GM21515 (cell line): Measurements from ENCODE around the gene STIP1.
A peak's percentile ranks its signal among the peaks of the same experiment; 100 is the strongest.
"Not testable (repeated sequence)": the region's sequence is repeated elsewhere in the genome, so short reads cannot be mapped to it uniquely, and the experiment has no call there.

Experiments used
- ATAC-seq: cut with Tn5 transposase; IDR thresholded peaks from one replicate; pipeline ENCODE4 v1.9.1; 2021; ENCODE audit not compliant: unreplicated experiment

The STIP1 gene

DNA sequence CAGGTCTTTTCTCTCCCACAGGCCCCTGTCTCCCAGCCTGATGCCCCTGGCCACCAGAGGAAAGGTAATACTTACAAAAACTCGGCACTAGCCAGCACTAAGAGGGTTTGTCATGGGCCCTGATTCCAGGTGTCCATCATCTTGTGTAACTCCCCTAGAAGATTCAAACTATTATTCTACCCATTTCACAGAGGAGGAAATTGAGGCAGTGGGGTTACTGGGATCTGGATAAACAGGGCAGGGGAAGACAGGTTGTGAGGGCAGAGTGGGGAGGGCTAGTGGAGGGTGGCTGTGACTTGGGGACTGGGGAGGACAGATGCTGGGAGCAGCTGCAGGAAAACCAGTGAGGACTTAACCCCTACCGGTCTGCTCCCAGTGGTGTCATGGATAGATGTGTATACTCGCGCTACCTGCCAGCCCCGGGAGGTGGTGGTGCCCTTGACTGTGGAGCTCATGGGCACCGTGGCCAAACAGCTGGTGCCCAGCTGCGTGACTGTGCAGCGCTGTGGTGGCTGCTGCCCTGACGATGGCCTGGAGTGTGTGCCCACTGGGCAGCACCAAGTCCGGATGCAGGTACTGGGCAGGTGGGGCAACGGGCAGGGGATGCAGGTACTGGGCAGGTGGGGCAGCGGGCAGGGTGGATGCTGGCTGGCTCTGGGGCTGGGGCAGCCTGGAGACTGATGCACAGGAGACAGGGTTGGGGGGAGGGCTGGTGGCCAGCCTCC lies 49.6 kb downstream of the STIP1 start:
- ATAC-seq: no peak

- no peak for ATAC-seq
Measured at GRCh38 chr11:64237484-64237951, 51.5 kb downstream of the STIP1 start.

- no peak for ATAC-seq
Measured at GRCh38 chr11:64238076-64238475, 52.1 kb downstream of the STIP1 start.

- ATAC-seq: no peak
Measured at GRCh38 chr11:64238999-64239398, 53.0 kb downstream of the STIP1 start.

- peak; percentile 8 for ATAC-seq
Measured at GRCh38 chr11:64239662-64240434, 53.9 kb downstream of the STIP1 start.

DNA sequence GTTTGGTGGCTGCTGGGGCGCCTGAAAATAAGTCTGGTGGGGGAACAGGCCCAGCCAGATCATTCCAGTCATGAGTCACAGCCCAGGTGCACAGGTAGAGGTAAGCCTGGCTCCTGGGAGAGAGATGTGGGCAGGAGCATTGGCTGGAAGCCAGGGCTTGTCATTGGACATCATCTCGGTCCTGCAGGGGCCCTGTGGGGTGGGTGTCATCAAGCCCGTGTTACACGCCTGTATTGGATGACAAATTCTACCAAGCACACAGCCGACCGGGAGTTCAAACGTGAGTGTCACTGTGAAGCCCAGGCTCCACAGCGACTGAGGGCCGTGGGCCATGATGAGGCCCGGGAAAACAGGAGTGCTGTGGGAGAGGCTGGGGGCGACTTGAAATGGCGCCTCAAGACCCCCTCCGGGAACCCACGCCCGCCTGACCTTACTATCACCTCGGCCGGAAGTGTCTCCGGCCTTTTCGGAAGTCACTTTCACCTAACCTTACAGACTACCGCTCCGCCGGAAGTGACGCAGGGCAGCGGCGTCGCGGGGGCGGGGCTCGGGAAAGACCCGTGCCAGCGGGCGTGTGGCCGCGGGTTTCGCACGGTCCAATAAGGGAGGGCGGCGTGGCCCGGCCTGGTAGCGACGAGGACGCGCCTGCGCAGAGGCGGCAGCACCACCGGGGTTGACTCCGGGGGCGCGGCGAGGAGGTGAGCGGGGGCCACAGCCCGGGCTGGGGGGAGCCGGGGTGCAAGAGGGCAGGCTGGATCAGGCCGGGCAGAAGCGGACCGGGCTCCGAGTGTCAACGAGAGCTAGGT lies 54.7 kb downstream of the STIP1 start, which contains the start of gene FKBP2:
FKBP2 (plus strand) TSS at position 661 of the 806 bp plus-strand sequence. CDS start 1,293 bp downstream, outside the sequence.
- ATAC-seq: peak; percentile 46

DNA sequence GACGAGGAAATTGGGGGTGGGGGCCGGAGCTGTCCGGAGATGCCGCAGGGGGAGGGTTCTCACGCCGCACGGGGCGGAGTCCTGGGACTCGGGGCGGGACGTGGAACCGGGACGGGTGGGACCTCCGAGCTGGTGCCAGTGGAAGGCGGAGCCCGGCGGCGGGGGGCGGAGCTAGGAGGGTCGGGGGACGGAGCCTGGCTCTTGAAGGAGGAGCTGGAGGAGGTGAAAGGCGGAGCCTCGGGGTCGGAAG lies 55.2 kb downstream of the STIP1 start:
- peak; percentile 52 for ATAC-seq

GRCh38 chr11:64241491-64242374 lies 55.8 kb downstream of the STIP1 start:
- ATAC-seq: peak; percentile 12

DNA sequence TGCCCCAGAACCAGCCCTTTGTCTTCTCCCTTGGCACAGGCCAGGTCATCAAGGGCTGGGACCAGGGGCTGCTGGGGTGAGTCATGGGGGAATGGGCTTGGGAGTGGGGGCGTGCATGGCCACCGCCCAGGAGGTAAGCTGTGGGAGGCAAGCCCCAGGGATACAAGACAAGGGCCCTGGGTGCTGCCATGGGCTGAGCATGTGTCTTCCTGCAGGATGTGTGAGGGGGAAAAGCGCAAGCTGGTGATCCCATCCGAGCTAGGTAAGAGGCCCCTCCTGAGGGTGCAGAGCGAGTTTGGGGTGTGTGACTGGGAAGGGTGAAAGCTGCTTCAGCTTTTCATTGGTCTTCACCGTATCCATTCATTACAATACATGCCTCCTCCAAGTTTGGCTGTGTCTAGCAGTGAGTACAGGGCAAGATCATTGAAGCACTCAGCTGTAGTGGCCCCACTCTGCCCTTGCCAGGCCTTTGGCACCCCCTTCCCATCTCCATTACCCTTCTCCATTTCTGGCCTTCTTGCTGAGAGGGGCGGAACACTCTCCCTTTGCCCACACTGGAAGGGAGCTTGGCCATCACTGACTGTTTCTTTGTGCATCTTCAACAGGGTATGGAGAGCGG lies 57.4 kb downstream of the STIP1 start:
- no peak for ATAC-seq

DNA sequence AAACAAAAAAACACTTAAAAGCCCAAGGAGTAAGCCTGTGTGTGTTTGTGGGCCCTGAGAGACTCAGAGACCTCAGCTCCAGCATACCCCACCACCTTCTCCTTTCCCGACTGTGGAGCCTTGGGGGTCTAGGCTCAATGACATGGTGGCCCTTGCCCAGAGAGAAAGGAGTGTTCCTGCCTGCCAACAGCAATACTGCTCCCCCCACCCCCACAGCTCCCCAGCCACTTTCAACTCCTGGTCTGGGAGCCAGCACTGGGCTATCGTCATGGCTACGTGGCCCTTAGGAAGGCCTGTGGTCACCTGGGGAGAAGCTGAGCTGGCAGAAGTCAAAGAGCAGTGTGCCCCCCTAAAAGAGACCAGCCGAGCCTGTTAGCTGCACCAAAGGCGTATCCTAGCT lies 58.1 kb downstream of the STIP1 start:
- ATAC-seq: no peak

DNA sequence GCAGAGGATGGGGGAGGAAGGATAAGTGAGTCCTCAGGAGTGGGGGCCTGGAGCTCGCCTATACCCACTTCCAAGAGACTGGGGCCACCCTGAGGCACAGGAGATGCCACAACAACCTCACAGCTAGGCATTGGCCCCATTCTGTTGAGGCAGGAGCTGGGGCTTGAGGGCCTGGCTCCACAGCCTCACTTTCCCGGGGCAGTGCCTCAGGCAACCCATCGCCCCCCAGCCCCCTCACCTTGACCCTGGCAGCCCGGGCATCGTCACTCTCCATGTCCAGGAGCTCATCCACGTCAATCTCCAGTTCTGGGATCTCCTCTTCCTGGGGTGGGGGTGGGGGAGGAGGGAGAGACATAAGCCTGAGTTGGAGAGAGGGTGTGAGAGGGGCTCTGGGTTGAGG lies 59.0 kb downstream of the STIP1 start:
- no peak for ATAC-seq

GRCh38 chr11:64245401-64245796 lies 59.4 kb downstream of the STIP1 start:
- no peak for ATAC-seq

GRCh38 chr11:64245797-64246620 lies 60.0 kb downstream of the STIP1 start:
- no peak for ATAC-seq

DNA sequence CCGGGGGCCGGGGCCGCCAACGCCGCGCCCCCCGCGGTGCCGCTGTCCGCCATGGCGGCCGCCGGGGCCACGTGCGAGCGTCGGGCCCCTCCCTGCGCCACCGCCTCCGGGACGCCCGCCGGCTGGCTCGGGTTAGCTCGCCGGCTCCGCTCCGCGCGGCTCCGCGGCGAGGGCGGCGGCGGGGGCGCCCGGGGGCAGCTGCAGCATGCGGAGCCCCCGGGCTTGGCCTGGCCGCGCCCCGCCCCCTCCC lies 60.6 kb downstream of the STIP1 start:
- ATAC-seq: not testable (repeated sequence)

DNA sequence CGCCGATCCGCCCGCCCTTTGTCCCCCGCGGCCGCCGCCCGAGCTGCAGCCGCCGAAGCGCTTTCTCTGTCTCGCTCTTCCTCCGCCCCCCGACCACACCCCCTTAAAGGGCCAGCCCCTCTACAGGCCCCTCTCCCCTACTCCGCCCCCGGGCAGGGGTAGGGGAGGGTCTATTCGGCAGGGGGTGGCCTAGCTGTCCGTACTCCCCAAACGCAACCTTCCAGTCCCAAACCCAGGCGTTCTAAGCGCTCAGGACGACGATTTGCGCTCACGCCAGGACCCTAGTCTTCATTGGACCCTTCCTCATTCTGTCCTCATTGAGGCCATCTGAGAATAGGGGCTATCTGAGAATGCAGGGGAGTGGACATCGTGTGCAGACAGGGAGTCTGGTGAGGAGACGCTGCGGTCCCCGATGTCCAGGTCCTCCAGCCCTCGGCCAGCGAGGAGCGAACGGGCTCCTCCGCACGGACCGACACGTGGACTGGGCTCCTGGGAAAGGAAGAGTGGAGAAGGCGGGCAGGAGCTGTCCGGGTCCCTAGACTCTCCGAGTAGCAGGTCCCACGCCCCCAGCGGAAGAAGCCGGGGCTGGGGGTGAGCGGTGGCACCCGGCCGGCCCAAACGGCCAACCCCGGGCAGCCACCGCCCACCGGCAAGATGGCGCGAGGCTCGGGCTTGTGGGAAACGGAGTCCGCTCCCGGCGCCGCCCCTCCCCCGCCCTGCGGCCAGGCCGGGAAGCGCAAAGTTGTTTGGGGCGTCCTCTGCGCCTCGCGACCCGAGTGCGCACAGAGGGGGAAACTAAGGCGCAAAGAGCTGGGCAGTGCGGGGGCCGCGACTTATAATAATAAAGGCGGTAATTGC lies 61.1 kb downstream of the STIP1 start, which contains the start of gene PPP1R14B:
PPP1R14B (minus strand) TSS at position 73 of the 858 bp plus-strand sequence. CDS start 270 bp downstream, outside the sequence.
- no peak for ATAC-seq

DNA sequence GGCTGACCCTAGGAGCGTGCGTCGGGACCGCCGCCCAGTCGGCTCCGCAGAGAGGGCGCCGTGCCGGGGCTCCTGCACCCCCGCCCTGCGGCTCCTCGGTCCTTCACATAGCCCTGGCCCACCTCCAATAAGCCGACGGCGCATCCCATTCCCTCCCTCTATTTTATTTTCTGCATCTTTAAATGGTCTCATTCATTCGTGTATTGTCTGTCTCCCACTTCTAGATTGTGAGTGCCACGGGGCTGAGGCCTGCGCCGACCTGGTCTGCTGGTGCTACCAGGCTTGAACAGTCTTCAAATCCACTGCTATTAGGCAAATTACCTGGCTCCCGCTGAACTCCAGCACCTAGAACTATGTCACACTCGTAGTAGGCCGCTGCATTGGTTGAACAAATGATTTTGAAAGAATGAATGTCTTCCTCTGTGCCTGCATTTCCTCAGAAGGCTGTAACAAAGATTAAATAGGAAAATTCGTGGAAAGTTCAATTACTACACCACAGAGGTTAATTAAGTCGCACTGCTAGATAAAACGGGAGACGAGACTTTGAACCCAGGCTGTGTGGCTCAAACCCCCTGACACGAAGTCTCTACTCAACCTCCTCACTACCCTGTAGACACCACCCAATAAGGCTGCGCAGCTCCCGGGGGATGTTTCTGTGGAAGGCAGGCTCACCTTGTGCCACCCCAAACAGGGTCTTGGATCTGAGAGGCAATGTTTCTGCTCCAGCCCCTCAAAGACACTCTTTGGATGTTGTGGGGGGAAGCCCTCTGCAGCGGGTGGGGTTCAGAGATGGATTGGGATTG lies 62.0 kb downstream of the STIP1 start:
- no peak for ATAC-seq

DNA sequence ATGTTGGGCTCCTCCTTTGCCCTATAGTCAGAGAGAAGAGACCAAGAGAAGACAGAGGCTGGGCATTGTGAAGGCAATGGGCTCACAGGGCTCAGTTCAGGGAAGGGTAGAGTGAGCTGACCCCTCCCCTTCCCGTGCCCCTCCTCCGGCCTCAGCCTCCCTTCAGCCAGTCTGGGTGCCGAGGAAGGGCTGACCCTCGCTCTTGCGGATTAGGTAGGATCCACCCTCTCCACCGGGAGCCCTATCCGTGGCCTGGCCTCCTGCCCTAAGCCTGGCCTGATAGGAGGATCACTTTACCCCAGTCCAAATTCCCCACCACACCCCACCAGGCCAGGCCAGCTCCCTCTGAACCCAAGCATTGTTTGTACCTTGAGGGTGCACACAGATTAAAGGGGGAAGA lies 62.6 kb downstream of the STIP1 start:
- ATAC-seq: no peak

DNA sequence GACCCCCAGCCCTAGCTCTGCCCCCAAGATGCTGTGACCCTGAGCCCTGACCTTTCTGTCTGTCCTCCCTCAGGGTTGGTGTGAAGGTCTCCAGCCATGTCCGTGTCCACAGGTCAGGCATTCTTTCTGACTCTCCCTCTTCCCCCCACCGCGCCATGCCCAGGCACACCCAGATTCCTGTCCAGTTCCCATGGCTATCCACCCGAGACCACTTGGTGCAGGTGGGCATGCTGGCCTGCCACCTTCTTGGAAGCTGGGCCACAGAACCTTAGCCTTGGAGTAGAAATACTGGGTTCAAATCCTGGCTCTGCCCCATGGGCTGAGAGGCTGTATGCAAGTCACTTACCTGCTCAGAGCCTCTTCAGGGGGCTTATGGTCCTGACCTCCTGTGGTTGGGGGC lies 63.1 kb downstream of the STIP1 start:
- ATAC-seq: no peak
